SK-N-SH treated with all-trans-retinoic acid at 6 μM for 48 hours (cell line): ENCODE results near the gene CCDC137.

ENCODE experiments used
- CSDC2 ChIP-seq: fragments of 250-450 bp; sonication (Bioruptor Pico); IDR thresholded peaks from 2 replicates; pipeline ENCODE4 v1.5.0; 2020; ENCODE audit warnings: mild to moderate bottlenecking, moderate library complexity
- PPARA ChIP-seq: fragments of 250-450 bp; sonication (Bioruptor Pico); IDR thresholded peaks from 2 replicates; pipeline ENCODE4 v1.5.0; 2020; ENCODE audit warnings: mild to moderate bottlenecking, borderline replicate concordance
- RARB ChIP-seq: fragments of 250-450 bp; sonication (Bioruptor Pico); IDR thresholded peaks from 2 replicates; pipeline ENCODE4 v1.8.0; 2021; ENCODE audit warnings: mild to moderate bottlenecking, moderate library complexity
- TF ChIP-seq, protein P1 (sequence below): fragments of 250-450 bp; sonication (Bioruptor Pico); IDR thresholded peaks from 2 replicates; pipeline ENCODE4 v1.8.0; 2020; ENCODE audit warnings: mild to moderate bottlenecking, moderate library complexity, borderline replicate concordance

DNA sequence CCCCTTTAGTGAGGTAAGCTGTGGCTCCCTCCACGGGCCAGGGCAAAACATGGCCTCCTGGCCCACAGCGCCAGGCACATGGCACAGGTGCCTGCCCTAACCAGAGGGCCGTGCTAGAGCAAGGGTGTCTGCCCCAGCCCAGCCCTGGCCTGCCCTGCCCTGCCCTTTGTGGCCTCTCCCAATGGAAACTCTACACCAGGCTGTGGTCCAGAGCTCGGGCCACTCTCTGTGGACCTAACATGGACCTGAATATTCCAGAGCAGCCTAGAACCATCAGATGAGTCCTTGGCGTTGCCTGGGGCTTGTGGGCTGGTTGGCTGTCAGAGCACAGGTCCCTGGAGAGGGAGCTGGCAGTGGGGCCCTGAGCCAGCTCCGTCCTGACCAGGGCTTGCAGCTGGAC, 28.7 kb downstream of the CCDC137 start:
- no peak for TF ChIP-seq CSDC2 (CRISPR knock-in tag)
- TF ChIP-seq, protein P1, sequence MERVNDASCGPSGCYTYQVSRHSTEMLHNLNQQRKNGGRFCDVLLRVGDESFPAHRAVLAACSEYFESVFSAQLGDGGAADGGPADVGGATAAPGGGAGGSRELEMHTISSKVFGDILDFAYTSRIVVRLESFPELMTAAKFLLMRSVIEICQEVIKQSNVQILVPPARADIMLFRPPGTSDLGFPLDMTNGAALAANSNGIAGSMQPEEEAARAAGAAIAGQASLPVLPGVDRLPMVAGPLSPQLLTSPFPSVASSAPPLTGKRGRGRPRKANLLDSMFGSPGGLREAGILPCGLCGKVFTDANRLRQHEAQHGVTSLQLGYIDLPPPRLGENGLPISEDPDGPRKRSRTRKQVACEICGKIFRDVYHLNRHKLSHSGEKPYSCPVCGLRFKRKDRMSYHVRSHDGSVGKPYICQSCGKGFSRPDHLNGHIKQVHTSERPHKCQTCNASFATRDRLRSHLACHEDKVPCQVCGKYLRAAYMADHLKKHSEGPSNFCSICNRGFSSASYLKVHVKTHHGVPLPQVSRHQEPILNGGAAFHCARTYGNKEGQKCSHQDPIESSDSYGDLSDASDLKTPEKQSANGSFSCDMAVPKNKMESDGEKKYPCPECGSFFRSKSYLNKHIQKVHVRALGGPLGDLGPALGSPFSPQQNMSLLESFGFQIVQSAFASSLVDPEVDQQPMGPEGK = no peak
- no peak for TF ChIP-seq PPARA (CRISPR knock-in tag)
- TF ChIP-seq RARB (CRISPR knock-in tag) = no peak
